Mononuclear cell (primary cell): Measurements from ENCODE around the gene ARHGAP8. TPM values are rescaled to one million over a fixed set of nuclear protein-coding genes. Genes with fewer than 3 reads are reported as not detected.
"Not testable (repeated sequence)": the region's sequence is repeated elsewhere in the genome, so short reads cannot be mapped to it uniquely, and the experiment has no call there.

ENCODE experiments used
- H3K27me3 ChIP-seq: 2 replicates; pipeline ENCODE4 v1.6.0; 2011; ENCODE audit warnings: low read length, control low read depth; ENCODE audit not compliant: insufficient read depth
- H3K4me1 ChIP-seq: 2 replicates; pipeline ENCODE4 v1.5.1; 2011; ENCODE audit warnings: mild to moderate bottlenecking, low read length, control low read depth; ENCODE audit not compliant: insufficient read depth
- H3K4me3 ChIP-seq: 2 replicates; pipeline ENCODE4 v1.5.1; 2011; ENCODE audit warnings: mild to moderate bottlenecking, low read length, moderate library complexity
- H3K9me3 ChIP-seq: 2 replicates; pipeline ENCODE4 v1.5.1; 2011; ENCODE audit warnings: low read depth, mild to moderate bottlenecking, control low read depth, low read length
- total RNA-seq: library from RNA; depleted of rRNA; stranded (reverse); fragments of >200 nt; gene quantifications from one replicate; pipeline ENCODE4 v1.2.3, GENCODE V29; 2012

Gene ARHGAP8
- total RNA-seq, 1 donor = 5.4 TPM

DNA sequence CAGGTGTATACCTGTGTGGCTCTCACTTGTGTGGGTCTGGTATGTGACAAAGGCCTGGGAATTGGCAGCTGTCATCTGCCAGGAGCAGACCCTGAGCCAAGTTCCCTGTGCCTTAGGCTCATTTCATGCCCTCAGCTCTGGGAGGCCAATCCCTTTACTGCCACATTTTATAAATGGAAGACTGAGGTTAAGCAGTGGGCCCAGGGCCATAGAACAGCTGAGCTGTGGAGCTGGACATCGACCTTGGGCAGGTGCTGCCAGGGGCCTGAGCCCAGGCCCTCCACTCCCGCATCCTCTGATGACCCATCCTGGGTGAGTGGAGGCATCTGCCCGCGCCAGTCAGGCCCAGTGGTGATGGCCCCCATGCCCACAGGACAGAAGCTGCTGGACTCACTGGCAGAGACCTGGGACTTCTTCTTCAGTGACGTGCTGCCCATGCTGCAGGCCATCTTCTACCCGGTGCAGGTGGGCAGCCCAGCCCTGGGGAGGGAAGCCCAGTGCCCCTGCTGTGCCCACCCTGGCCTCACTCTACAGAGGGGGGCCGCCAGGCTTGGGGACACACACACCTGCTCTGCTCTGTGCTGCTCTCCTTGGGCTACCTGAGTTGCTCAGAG is 20.9 kb upstream of the ARHGAP8 start:
- Histone ChIP-seq H3K27me3 (no peaks in the 10 kb centered on the region), H3K4me3 (no peak overlapping the region), H3K4me1 (peaks cover 10% of the 10 kb centered on the region), H3K9me3 (no peaks in the 10 kb centered on the region)

DNA sequence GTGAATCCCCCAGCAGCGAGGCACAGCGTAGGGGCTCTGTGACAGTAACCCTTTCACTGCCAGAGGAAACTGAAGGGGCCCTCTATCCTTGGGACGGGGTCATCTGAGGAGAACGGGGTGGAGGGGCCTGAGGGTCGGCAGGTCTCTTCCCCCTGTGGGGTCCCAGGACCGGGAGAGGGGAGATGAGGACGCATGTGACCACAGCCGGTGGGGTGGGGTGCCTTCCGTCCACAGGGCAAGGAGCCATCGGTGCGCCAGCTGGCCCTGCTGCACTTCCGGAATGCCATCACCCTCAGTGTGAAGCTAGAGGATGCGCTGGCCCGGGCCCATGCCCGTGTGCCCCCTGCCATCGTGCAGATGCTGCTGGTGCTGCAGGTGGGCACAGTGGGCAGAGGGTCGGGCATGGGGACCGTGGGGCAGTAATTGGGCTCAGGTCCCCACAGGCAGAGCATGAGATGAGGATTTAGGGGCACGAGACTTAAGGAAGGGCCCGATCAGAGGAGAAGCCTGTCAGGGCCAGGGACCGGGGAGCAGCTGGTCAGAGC is 20.3 kb upstream of the ARHGAP8 start:
- peaks cover 10% of the 10 kb centered on the region for H3K4me1 ChIP-seq
- no peaks in the 10 kb centered on the region for H3K9me3 ChIP-seq
- no peaks in the 10 kb centered on the region for H3K27me3 ChIP-seq
- no peak overlapping the region for H3K4me3 ChIP-seq

DNA sequence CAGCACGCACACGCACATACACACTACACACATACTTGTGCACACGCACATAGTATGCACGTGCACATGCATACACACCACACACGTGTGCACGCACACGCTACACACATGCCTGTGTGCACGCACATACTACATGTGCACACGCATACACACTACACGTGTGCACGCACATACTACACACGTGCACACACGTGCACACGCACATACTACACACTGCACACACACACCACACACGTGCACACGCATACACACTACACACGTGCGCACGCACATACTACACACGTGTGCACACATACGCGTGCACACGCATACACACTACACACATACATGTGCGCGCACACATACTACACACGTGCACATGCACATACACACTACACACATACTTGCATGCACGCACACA is 19.7 kb upstream of the ARHGAP8 start:
- Histone ChIP-seq H3K9me3 (no peaks in the 10 kb centered on the region), H3K4me1 (peaks cover 10% of the 10 kb centered on the region), H3K27me3 (no peaks in the 10 kb centered on the region), H3K4me3 (no peak overlapping the region)

DNA sequence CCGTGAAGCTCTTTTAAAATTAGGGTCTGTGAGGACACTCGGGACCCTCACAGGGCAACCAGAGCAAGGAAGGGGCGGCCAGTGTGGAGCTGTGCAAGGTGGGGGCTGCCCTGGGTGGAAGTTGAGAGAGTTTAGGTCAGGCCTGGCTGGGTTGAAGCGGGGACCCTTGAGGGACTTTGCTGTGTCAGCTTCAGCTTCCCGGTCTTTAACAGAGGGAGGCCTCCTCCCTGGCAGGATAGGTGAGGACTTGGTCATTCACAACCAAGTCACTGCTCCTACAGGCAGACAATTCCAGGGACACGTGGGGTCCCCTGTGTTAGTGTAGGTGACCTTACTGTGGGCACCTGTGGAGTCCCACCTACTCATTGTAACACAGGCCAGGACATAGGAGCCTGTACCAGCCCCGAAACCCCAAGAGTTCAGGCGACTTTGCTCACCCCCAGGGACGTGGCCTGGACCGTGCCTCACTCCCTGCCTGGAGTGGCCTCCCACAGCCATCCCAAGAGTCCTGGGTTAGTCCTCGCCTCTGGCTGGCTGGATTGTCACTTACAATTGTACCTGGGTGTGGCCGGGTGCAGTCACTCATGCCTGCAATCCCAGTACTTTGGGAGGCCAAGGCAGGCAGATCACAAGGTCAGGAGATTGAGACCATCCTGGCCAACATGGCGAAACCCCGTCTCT is 18.8 kb upstream of the ARHGAP8 start:
- no peaks in the 10 kb centered on the region for H3K27me3 ChIP-seq
- peaks cover 10% of the 10 kb centered on the region for H3K4me1 ChIP-seq
- no peak overlapping the region for H3K4me3 ChIP-seq
- H3K9me3 ChIP-seq = no peaks in the 10 kb centered on the region

DNA sequence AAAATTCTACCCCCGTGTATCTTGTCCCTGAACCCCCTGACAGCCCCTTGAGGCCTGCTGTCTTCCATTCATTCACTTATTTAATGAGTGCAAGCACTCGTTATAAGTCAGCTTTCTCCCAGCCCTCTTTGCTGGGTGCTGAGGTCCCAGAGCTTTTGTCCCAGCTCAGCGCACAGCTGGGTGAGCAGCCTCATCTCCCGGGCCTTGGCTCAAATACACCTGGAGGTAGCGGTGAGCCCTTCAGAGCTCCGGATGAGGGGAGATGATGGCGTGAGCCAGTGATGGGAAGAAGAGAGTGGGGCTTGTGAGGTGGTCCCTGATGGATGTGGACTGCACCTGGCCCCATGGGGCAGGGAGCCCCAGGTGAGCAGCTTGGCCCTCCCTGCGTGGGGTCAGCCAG is 18.1 kb upstream of the ARHGAP8 start:
- Histone ChIP-seq H3K9me3 (no peaks in the 10 kb centered on the region), H3K4me1 (peaks cover 5% of the 10 kb centered on the region), H3K4me3 (no peak overlapping the region), H3K27me3 (no peaks in the 10 kb centered on the region)

DNA sequence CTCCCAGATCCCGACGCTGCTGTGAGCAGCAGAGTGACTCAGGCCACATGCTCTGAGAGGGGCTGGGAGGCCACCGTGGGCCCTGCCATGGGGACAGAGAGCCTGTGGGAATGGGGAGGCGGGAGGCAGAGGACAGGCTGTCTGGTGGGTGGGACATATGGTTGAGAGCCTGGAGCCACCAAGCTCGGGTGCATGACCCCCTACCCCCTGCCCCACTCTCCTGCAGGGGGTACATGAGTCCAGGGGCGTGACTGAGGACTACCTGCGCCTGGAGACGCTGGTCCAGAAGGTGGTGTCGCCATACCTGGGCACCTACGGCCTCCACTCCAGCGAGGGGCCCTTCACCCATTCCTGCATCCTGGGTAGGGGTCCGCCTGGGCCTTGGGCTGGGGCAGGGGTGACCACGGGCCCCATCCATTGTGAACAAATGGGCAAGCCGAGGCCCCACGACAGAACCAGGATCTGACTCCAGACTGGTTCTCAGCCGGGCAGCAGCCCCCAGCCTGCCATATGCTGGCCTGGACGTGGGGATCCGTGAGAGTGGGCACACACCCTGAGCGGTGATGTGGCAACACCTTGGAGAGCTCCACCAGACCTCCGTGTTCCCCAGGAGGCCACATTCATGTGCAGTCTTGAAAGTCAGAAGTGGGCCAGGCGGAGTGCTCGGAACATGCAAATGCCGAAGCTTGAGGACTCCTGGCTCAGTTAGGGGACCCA is 17.4 kb upstream of the ARHGAP8 start:
- no peaks in the 10 kb centered on the region for H3K9me3 ChIP-seq
- H3K4me1 ChIP-seq = no peaks in the 10 kb centered on the region
- H3K27me3 ChIP-seq = no peaks in the 10 kb centered on the region
- H3K4me3 ChIP-seq = no peak overlapping the region

DNA sequence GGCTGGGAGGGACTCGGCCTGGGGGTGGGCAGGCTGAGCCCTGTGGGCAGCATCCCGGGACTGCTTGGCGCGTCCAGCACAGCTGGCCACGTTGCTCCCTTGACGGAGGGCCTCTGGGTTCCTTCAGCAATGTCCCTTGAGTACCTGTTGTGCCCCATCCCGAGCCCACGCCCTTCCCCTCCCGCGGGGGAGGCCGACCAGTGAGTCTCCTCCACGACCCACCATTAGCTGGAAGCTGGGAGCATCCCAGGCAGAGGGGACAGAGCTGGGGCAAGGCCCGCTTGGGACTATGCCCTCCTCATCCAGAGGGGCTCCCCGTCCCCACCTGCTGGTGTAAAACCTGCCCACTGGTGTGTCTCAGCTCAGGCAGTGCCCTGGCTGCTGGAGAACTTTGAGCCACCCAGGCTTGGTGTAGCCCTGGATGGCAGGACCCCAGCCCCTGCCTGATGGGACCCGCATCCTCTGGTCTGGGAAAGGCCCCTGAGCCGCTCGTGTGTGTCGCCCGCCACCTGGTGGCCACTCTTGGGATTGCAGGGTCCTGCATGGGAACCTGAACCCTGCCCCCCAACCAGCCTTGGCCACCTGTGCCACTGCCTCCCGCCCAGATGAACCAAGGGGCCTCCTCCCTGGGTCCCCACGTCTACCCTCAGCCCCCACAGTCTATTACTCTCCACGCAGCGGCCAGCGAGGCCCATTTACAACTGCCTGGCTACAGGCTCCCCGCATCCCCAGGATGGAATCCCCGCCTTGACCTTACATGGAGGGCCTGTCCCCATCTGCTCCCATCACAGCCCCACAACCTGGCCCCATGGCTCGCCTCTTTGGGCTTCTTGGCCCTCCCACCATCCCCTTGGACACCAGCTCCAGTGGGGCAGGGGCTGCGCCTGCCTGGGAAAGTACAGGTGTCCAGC is 16.6 kb upstream of the ARHGAP8 start:
- H3K27me3 ChIP-seq = no peaks in the 10 kb centered on the region
- H3K4me1 ChIP-seq = no peaks in the 10 kb centered on the region
- H3K9me3 ChIP-seq = no peaks in the 10 kb centered on the region
- H3K4me3 ChIP-seq = no peak overlapping the region

DNA sequence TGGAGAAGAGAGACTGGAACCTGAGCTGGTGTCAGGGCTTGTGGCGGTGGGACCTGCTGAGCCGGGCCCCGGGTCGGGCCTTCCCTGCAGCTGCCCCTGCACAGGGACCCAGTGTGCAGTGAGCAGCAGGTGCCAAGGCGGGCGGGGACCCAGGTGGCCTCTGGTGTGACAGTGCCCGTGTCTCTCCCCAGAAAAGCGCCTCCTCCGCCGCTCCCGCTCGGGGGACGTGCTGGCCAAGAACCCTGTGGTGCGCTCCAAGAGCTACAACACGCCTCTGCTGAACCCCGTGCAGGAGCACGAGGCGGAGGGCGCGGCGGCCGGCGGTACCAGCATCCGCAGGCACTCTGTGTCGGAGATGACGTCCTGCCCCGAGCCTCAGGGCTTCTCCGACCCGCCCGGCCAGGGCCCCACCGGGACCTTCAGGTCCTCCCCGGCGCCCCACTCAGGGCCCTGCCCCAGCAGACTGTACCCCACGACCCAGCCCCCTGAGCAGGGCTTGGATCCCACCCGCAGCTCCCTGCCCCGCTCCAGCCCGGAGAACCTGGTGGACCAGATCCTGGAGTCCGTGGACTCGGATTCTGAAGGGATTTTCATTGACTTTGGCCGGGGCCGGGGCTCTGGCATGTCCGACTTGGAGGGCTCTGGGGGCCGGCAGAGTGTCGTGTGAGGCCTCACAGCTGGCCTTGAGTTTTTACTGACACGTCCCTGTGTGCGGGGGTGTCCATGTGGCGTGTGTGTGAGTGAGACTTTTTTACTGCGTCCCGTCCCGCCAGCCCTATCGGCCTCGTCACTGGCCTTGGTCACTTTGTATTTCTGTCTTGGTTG is 15.6 kb upstream of the ARHGAP8 start:
- H3K4me1 ChIP-seq = no peaks in the 10 kb centered on the region
- no peak overlapping the region for H3K4me3 ChIP-seq
- no peaks in the 10 kb centered on the region for H3K9me3 ChIP-seq
- no peaks in the 10 kb centered on the region for H3K27me3 ChIP-seq

DNA sequence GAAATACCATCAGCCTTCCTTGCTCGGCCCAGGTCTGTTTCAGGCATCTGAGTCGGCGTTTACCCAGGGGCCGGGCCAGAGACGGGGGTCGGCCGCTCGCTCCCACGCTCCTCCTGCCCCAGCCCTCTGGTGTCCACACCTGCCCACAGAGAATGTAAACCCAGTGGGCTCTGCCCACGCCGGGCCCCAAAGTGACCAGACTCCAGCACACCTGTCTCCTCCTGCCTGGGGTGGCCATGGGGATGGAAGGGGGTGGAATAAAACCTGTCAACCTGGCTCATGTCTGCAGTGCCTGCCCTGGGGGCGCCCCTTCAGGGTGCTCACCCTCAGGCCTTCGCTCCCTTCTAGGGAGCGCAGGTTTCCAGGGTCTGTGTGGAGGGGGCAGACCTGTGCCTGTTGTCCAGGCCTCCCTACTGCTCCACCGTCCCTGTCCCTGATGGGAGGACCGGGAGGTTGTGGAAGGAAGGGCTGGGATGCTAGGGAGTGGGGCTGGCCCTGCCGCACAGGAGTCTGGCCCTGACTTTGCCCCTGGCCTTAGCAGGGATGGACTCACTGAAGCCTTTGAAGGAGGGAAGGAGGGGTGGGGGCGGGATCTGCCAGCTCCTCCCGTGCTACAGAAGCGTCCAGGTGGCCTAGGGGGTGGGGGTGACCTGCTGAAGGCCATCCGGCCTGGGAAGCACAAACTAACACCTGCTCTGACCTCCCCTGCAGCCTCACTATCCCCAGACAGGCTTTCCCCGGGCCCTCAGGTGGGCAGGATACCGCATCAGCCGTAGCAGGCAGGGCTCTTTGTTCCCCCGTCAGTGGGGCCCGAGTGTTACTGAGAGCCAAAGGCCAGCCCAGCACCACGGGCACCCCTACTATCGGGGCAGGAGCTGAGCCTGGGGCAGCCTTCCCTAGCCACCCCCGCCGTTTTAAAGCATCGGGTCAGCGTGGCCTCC is 14.7 kb upstream of the ARHGAP8 start:
- Histone ChIP-seq H3K4me3 (no peak overlapping the region), H3K9me3 (no peaks in the 10 kb centered on the region), H3K27me3 (no peaks in the 10 kb centered on the region), H3K4me1 (no peaks in the 10 kb centered on the region)

DNA sequence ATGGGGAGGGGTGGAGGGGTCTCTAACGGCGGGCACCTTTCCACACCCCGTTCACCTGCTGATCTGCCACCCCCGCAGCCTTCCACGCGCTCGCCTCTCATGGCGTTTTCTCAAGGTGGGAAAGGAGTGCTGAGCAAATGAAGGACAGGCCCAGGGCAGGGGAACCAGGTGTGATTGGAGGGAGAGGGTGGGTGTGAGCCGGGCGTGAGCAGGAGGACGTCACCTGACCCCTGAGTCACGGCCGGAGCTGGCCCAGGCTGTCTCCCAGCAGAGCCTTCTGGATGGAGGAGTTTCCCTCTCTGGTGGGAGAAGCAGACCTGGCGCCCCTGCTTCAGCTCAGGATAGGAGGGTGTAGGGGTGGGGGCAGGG is 14.0 kb upstream of the ARHGAP8 start:
- H3K9me3 ChIP-seq = no peaks in the 10 kb centered on the region
- no peaks in the 10 kb centered on the region for H3K4me1 ChIP-seq
- H3K4me3 ChIP-seq = no peak overlapping the region
- no peaks in the 10 kb centered on the region for H3K27me3 ChIP-seq

DNA sequence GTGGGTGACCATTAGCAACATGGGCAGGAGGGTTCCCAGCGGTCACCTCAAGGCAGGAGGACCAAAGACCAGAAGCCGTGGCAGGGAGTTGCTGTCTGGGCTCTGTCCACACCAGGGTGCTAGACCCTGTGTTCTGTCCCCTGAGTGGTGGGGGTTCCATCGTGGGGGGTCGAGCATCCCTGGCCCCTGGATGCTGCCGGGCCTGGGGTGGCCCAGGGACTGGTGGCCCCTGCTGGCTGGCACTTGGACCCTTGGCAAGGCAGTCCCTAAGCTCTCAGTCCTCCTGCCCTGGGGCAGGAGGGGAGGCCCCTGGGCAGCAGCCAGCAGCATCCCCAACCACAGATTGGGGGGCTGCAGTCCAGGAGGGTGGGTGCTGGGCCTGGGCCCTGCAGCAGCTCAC is 13.4 kb upstream of the ARHGAP8 start:
- Histone ChIP-seq H3K9me3 (no peaks in the 10 kb centered on the region), H3K4me1 (no peaks in the 10 kb centered on the region), H3K27me3 (no peaks in the 10 kb centered on the region), H3K4me3 (no peak overlapping the region)

DNA sequence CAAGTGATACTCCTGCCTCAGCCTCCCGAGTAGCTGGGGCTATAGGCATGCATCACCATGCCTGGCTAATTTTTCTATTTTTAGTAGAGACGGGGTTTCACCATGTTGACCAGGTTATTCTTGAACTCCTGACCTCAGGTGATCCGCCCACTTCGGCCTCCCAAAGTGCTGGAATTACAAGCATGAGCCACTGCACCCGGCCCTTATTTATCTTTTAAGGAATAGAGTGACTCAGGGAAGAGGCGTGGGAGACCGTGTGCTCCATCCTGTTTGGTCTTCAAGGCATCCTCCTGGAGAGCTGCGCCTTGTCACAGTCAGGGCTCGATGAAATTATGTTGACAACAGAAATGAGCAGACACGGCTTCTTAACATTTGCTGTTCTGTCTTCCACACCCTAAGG is 12.7 kb upstream of the ARHGAP8 start:
- H3K4me1 ChIP-seq, H3K27me3 ChIP-seq, H3K4me3 ChIP-seq, H3K9me3 ChIP-seq: not testable (repeated sequence)

DNA sequence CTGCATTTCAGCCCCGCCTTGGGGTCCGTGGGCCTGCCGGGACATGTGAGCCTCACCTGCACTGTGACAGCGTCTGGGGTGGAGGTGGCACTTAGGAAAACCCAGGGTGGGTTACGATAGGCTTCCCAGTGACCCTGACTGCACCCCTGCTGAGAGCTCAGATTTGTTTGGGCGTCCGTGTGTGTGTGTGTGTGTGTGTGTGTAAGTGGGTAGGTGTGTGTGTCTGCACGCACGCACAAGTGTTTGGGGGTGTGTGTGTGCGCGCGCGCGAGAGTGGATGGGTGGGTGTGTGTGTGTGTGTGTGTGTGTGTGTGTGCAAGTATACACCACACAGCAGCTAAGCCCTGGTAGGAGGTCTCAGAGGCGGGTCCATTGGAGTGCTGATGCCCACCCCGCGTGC is 12.1 kb upstream of the ARHGAP8 start:
- Histone ChIP-seq H3K4me3 (no peak overlapping the region), H3K27me3 (no peaks in the 10 kb centered on the region), H3K9me3 (no peaks in the 10 kb centered on the region), H3K4me1 (no peaks in the 10 kb centered on the region)
